ENCODE data around the gene CCDC12. TPM values are rescaled to one million over a fixed set of nuclear protein-coding genes. Genes with fewer than 3 reads are reported as not detected.

CCDC12 gene
- total and polyA plus RNA-seq, 2 of the 13 experiments (the other 11 are each of a cell fraction or from before 2014, with no cell fraction given): 30.1 to 49.5 TPM

DNA sequence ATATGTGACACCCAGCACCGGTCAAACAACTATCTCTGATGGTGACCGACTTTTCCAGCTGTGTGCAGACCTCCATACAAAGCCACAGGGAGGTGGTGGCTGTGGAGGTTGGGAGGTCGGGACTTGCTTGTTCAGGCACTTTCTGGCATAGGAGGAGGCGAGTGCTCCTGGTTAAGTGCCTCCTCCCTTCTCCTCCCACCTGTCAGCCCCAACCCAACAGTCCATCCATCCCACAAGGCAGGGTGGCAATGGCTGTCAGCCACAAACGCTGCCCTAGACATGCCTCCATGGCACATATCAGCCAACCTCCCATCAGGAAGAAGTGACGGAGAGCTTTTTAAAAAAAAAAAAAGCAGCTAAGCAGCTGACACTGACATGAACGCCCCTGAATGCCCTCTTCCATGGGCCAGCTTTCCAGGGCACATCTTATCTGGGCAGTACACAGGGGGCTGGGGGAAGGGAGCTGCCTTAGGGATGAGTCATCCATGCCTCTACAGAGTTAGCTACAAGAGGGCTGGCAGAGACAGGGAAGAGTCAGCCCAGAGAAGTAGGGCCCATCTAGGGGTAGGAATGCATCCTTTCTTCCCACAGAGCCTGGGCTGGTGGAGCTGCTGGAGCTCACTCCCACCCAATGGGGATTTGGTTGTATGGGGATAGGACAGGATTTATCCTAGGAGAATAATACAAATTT lies 41.2 kb downstream of the CCDC12 start (continued):
- TF ChIP-seq, protein P1, sequence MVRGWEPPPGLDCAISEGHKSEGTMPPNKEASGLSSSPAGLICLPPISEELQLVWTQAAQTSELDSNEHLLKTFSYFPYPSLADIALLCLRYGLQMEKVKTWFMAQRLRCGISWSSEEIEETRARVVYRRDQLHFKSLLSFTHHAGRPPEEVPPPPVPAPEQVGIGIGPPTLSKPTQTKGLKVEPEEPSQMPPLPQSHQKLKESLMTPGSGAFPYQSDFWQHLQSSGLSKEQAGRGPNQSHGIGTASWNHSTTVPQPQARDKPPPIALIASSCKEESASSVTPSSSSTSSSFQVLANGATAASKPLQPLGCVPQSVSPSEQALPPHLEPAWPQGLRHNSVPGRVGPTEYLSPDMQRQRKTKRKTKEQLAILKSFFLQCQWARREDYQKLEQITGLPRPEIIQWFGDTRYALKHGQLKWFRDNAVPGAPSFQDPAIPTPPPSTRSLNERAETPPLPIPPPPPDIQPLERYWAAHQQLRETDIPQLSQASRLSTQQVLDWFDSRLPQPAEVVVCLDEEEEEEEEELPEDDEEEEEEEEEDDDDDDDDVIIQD (CRISPR knock-in tag; IDR thresholded peaks at IDR 0.05; ENCODE audit: low read depth): peak; percentile 43; the same call in 1 of the 2 replicates
- TF ChIP-seq, protein P2, sequence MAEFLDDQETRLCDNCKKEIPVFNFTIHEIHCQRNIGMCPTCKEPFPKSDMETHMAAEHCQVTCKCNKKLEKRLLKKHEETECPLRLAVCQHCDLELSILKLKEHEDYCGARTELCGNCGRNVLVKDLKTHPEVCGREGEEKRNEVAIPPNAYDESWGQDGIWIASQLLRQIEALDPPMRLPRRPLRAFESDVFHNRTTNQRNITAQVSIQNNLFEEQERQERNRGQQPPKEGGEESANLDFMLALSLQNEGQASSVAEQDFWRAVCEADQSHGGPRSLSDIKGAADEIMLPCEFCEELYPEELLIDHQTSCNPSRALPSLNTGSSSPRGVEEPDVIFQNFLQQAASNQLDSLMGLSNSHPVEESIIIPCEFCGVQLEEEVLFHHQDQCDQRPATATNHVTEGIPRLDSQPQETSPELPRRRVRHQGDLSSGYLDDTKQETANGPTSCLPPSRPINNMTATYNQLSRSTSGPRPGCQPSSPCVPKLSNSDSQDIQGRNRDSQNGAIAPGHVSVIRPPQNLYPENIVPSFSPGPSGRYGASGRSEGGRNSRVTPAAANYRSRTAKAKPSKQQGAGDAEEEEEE (CRISPR knock-in tag; IDR thresholded peaks at IDR 0.05; ENCODE audit: borderline replicate concordance): no peak
- TF ChIP-seq, protein P3, sequence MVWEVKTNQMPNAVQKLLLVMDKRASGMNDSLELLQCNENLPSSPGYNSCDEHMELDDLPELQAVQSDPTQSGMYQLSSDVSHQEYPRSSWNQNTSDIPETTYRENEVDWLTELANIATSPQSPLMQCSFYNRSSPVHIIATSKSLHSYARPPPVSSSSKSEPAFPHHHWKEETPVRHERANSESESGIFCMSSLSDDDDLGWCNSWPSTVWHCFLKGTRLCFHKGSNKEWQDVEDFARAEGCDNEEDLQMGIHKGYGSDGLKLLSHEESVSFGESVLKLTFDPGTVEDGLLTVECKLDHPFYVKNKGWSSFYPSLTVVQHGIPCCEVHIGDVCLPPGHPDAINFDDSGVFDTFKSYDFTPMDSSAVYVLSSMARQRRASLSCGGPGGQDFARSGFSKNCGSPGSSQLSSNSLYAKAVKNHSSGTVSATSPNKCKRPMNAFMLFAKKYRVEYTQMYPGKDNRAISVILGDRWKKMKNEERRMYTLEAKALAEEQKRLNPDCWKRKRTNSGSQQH (CRISPR knock-in tag; IDR thresholded peaks at IDR 0.05; ENCODE audit: low read depth): no peak
- TF ChIP-seq, protein P4, sequence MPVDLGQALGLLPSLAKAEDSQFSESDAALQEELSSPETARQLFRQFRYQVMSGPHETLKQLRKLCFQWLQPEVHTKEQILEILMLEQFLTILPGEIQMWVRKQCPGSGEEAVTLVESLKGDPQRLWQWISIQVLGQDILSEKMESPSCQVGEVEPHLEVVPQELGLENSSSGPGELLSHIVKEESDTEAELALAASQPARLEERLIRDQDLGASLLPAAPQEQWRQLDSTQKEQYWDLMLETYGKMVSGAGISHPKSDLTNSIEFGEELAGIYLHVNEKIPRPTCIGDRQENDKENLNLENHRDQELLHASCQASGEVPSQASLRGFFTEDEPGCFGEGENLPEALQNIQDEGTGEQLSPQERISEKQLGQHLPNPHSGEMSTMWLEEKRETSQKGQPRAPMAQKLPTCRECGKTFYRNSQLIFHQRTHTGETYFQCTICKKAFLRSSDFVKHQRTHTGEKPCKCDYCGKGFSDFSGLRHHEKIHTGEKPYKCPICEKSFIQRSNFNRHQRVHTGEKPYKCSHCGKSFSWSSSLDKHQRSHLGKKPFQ (CRISPR knock-in tag; IDR thresholded peaks at IDR 0.05; ENCODE audit: insufficient replicate concordance): no peak
- TF ChIP-seq ZNF143 (CRISPR knock-in tag; IDR thresholded peaks at IDR 0.05) (no peak), RBM39 (IDR thresholded peaks at IDR 0.05; ENCODE audit: low read depth, low read length, poor library complexity, severe bottlenecking) (no peak), ZNF788 (CRISPR knock-in tag; IDR thresholded peaks at IDR 0.05; ENCODE audit: borderline replicate concordance) (peak; percentile 55; the same call in 1 of the 2 replicates), FOXO1 (CRISPR knock-in tag; IDR thresholded peaks at IDR 0.05) (no peak), POLR2AphosphoS5 (IDR thresholded peaks at IDR 0.05; ENCODE audit: low read depth, low read length) (no peak), ZNF792 (CRISPR knock-in tag; IDR thresholded peaks at IDR 0.05) (0 out of 2 replicates have a peak, but pooled peaks have one; percentile 40), ZNF121 (CRISPR knock-in tag; IDR thresholded peaks at IDR 0.05) (peak; percentile 40; the same call in 1 of the 2 replicates), KAT8 (CRISPR knock-in tag; IDR thresholded peaks at IDR 0.05) (0 out of 2 replicates have a peak, but pooled peaks have one; percentile 33), ZFAT (CRISPR knock-in tag; conservative IDR thresholded peaks at IDR 0.05) (no peak), KMT2B (CRISPR knock-in tag; IDR thresholded peaks at IDR 0.05) (no peak)
- TF ChIP-seq, protein P5, sequence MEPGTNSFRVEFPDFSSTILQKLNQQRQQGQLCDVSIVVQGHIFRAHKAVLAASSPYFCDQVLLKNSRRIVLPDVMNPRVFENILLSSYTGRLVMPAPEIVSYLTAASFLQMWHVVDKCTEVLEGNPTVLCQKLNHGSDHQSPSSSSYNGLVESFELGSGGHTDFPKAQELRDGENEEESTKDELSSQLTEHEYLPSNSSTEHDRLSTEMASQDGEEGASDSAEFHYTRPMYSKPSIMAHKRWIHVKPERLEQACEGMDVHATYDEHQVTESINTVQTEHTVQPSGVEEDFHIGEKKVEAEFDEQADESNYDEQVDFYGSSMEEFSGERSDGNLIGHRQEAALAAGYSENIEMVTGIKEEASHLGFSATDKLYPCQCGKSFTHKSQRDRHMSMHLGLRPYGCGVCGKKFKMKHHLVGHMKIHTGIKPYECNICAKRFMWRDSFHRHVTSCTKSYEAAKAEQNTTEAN (CRISPR knock-in tag; conservative IDR thresholded peaks at IDR 0.05): no peak
- TF ChIP-seq, protein P6, sequence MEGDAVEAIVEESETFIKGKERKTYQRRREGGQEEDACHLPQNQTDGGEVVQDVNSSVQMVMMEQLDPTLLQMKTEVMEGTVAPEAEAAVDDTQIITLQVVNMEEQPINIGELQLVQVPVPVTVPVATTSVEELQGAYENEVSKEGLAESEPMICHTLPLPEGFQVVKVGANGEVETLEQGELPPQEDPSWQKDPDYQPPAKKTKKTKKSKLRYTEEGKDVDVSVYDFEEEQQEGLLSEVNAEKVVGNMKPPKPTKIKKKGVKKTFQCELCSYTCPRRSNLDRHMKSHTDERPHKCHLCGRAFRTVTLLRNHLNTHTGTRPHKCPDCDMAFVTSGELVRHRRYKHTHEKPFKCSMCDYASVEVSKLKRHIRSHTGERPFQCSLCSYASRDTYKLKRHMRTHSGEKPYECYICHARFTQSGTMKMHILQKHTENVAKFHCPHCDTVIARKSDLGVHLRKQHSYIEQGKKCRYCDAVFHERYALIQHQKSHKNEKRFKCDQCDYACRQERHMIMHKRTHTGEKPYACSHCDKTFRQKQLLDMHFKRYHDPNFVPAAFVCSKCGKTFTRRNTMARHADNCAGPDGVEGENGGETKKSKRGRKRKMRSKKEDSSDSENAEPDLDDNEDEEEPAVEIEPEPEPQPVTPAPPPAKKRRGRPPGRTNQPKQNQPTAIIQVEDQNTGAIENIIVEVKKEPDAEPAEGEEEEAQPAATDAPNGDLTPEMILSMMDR (CRISPR knock-in tag; IDR thresholded peaks at IDR 0.05): peak; percentile 64
- TF ChIP-seq, protein P7, sequence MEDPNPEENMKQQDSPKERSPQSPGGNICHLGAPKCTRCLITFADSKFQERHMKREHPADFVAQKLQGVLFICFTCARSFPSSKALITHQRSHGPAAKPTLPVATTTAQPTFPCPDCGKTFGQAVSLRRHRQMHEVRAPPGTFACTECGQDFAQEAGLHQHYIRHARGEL (CRISPR knock-in tag; IDR thresholded peaks at IDR 0.05): no peak
